ENCODE results near the gene ALS2.

DNA sequence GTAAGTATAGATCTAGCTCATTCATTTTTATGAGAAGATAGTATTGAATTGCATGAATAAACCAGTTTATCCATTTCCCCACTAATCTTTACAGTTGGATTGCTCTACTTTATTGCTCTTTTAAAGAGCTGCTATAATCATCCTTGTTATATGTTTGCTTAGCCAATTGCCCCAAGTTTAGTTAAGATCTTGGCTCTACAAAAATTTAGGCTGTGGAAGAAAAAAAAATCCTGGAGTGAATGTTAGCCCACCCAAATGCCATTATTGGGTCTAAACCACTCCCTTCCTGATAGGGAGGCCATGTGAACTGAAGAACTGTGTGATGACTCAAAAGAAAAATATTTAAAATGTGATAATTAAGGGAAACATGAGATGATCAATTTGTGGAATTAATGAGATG, 2.9 kb downstream of the ALS2 start:
- TF ChIP-seq, protein P1, sequence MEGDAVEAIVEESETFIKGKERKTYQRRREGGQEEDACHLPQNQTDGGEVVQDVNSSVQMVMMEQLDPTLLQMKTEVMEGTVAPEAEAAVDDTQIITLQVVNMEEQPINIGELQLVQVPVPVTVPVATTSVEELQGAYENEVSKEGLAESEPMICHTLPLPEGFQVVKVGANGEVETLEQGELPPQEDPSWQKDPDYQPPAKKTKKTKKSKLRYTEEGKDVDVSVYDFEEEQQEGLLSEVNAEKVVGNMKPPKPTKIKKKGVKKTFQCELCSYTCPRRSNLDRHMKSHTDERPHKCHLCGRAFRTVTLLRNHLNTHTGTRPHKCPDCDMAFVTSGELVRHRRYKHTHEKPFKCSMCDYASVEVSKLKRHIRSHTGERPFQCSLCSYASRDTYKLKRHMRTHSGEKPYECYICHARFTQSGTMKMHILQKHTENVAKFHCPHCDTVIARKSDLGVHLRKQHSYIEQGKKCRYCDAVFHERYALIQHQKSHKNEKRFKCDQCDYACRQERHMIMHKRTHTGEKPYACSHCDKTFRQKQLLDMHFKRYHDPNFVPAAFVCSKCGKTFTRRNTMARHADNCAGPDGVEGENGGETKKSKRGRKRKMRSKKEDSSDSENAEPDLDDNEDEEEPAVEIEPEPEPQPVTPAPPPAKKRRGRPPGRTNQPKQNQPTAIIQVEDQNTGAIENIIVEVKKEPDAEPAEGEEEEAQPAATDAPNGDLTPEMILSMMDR (IDR thresholded peaks at IDR 0.05): no peak
- no peak for TF ChIP-seq POLR2A (IDR thresholded peaks at IDR 0.05)
